Amygdala (tissue), 56 donors: Measurements from ENCODE around the gene BAG3.
"Not testable (repeated sequence)": the region's sequence is repeated elsewhere in the genome, so short reads cannot be mapped to it uniquely, and the experiment has no call there.

Experiments used
- DNase-seq, 56 donors: peaks; one replicate each; lab custom pipeline; 2025; lab: John Stamatoyannopoulos, UW

BAG3 gene

GRCh38 chr10:119638982-119639381, 12.2 kb upstream of the BAG3 start:
- no peak for DNase-seq

GRCh38 chr10:119640384-119640783, 10.8 kb upstream of the BAG3 start:
- DNase-seq: no peak

GRCh38 chr10:119640875-119641526, 10.2 kb upstream of the BAG3 start:
- DNase-seq: no peak

- DNase-seq: no peak
Observed at GRCh38 chr10:119642556-119643111, 8.5 kb upstream of the BAG3 start.

DNA sequence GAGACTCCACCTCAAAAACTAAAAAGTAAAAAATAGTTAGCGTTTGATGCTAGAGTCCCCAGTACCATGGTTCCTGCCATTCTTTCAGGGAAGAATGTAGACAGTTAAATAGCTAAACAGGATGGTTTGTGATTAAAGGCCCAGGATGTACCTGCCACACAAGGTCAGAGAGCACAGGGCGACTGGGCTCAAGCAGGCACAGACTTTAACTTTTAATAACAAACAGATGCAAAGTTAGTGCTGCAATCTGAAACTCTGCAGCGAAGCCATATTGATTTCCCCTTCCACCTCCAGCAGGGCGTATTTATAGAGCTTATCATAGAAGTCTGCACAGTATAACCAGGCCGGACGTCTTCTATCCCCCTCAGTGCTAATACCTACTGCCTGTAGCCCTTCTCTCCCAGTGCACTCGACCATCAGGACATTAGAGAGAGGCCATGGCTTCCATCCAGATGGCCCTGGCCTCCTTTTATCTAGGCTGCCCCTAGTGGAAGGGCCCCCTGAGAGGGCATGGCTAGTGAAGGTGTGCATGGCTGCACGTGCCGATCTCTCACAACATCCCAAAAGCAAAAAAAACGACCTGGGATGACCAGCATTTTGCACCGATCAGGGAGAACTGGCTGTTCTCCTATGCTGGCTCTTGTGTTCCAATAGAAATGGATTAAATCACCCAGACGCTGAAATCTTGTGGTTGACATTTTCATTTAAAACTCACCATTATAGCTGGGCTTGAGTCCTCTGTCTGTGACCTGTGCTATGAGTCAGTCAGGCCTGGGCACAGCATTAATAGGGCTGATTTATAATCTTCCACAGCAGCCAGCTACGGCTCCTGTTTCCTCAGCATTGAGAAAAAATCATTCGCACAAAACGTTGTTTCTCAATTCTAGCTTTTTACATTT, 7.6 kb upstream of the BAG3 start:
- no peak for DNase-seq

DNA sequence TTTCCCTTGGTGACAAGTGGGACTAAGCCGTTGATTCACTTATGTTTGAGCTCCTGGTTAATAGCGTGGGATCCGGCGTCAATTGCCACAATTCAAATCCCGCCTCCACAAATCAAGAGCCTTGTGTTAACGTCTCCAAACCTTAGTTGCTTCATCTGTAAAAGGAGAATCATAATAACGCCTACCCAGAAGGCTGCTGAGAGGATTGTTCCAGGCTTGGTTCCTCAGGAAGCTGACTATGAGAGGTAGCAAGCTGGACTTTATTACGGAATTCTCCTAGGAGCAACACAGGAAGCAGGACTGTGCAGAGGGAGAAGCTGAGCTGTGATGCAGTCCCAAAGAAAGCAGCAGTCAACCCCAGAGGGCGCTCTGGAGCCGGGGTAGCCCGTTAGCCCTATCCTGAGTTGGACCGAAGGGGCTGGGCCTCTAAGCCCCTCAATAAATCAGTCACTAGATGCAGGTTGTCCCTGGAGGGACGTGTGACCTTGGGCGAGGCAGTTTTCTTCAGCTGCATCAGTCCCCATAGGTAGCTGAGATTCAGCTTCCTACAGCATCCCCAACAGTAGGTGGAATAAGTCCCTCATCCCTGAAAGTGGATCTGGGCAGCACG, 6.9 kb upstream of the BAG3 start:
- peak in 3 of 56 donors; percentile 13 to 29 (median 20) for DNase-seq

- DNase-seq: no peak
Observed at GRCh38 chr10:119644994-119645393, 6.2 kb upstream of the BAG3 start.

- DNase-seq: no peak
Observed at GRCh38 chr10:119650062-119650461, 1.1 kb upstream of the BAG3 start.

GRCh38 chr10:119651514-119652360, 557 bp downstream of the BAG3 start:
- DNase-seq: peak in 2 of 56 donors; percentile 26 to 79

DNA sequence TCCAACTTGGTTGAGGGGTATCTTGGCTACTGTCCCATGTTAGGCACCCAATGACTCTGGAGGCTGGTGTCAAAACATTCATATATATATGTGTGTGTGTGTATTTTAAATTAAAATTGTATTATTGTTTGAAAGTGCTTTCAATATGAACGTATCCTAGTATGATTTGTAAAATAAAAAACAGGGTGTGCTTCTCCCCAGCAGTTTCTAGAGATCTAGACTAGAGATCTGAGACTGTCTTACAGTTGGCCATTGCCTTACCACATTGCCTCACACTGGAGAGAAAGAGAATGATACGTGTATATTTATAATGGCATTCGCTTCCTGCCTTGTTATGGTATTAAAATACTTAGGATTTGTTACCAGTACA, 1.2 kb downstream of the BAG3 start:
- no peak for DNase-seq

GRCh38 chr10:119653209-119653608, 2.0 kb downstream of the BAG3 start:
- DNase-seq: no peak

- DNase-seq: no peak
Observed at GRCh38 chr10:119653916-119654315, 2.7 kb downstream of the BAG3 start.

DNA sequence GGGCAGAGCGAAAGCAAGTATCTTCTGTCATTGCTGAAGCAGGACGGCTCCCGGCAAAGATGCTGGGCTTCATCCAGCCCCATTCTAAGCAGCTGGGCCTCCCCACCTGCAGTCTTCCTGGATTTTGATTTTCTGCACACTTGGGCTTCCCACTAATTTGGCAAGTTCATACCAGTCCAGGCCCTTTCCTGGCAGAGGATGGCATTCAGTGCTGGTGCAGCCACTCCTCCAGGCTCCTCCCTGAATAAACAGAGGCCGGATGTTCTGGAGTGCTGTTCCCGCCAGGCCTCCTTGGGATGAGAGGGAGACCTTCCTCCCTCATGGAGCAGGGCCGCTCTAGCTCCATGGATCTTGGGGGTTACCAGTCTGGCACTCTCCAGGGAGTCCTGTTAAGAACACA, 3.4 kb downstream of the BAG3 start:
- DNase-seq: peak in 7 of 56 donors; percentile 10 to 38 (median 18)

DNA sequence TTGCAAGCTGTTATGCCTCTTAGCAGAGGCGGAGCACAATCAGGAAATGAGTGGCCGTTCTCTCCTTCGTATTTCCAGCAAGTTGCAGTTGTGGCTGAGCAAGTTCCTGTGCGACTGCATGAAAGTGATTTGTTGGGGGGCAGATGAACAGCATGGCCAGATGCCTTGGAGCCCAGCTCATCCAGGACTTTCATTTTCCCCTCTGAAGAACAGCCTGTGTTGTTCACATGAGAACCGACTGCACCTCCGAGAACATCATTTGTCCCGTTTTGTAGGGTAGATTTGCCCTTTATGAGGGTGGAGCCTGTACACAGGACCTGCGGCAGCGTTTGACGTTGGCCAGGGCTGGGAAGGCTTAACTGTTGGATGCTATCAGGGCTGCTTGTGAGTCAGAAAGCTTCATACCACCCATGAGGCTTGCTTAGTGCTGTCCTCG, 4.4 kb downstream of the BAG3 start:
- peak in 2 of 56 donors; percentile 20 to 33 for DNase-seq

- DNase-seq: no peak
Observed at GRCh38 chr10:119656760-119657159, 5.6 kb downstream of the BAG3 start.

- DNase-seq: peak in 24 of 56 donors; percentile 12 to 76 (median 33)
Observed at GRCh38 chr10:119657725-119658124, 6.5 kb downstream of the BAG3 start.

DNA sequence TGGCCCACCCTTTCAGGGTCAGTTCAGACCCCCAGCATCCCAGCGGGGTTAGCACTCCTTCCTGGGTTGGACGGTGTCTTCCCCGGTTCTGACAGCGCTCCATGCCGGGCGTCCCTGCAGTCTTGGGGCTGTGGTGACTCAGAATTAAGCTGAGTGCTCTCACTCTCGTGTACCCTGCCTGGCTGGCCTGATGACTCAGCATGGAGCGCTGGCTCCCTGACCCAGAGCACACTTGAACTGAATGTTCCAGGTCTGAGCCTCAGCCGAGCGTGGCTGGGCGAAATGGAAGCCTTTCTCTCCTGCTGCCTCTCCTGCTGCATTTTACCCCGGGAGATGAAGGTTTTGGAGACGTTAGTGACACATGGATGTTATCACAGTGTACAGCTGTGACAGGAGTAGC, 7.1 kb downstream of the BAG3 start:
- DNase-seq: peak in 28 of 56 donors; percentile 9 to 68 (median 36)

DNA sequence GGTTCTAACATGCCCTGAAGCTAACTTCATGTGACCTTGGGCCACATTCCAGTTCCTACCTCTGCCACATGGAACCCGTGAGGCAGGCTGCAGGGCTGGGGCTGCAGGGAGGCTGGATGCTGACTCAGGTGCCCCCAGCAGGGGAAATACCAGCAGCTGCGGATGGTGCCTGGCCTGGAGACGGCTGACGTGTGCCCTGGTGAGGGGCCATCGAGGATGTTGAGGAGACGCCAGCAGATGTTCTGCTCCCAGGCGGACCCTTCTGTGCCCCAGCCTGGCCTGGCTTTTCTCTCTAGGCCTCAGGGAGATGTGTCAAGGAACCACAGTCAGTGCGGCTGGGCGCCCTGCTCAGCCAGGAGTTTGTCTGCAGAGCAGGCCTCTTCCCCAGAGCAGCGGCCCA, 8.8 kb downstream of the BAG3 start:
- peak in 1 of 56 donors; percentile 32 for DNase-seq

DNA sequence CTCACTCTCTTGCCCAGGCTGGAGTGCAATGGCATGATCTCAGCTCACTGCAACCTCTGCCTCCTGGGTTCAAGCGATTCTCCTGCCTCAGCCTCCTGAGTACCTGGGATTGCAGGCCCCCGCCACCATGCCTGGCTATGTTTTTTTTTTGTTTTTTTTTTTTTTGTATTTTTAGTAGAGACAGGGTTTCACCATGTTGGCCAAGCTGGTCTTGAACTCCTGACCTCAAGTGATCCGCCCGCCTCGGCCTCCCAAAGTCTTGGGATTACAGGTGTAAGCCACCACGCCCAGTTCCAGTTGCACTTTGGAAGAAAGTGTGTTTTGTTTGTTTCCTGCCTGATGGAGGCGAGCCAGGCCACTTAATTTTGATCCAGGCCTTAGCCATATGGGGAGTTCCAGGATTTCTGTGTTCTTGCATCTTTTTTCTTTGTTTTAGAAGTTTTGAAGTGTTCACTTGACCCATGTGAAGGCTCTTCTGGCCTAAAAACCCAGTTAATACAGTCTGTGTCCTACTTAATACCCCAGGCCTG, 11.0 kb downstream of the BAG3 start:
- DNase-seq: not testable (repeated sequence)
